GM12874 (cell line): ENCODE measurements around the gene ATP1B1.
A peak's percentile ranks its signal among the peaks of the same experiment; 100 is the strongest.

Source experiments
- TF ChIP-seq, protein P1 (sequence below): IDR thresholded peaks from 2 replicates; pipeline ENCODE4 v1.5.1; 2011; ENCODE audit warnings: low read depth, mild to moderate bottlenecking, control low read depth, low read length, moderate library complexity; ENCODE audit not compliant: insufficient read depth

The ATP1B1 gene

GRCh38 chr1:169070958-169071357, 35.5 kb upstream of the ATP1B1 start:
- TF ChIP-seq, protein P1, sequence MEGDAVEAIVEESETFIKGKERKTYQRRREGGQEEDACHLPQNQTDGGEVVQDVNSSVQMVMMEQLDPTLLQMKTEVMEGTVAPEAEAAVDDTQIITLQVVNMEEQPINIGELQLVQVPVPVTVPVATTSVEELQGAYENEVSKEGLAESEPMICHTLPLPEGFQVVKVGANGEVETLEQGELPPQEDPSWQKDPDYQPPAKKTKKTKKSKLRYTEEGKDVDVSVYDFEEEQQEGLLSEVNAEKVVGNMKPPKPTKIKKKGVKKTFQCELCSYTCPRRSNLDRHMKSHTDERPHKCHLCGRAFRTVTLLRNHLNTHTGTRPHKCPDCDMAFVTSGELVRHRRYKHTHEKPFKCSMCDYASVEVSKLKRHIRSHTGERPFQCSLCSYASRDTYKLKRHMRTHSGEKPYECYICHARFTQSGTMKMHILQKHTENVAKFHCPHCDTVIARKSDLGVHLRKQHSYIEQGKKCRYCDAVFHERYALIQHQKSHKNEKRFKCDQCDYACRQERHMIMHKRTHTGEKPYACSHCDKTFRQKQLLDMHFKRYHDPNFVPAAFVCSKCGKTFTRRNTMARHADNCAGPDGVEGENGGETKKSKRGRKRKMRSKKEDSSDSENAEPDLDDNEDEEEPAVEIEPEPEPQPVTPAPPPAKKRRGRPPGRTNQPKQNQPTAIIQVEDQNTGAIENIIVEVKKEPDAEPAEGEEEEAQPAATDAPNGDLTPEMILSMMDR: 0 out of 2 replicates have a peak, but pooled peaks have one; percentile 9

GRCh38 chr1:169072945-169073725, 33.4 kb upstream of the ATP1B1 start:
- TF ChIP-seq, protein P1: no peak

DNA sequence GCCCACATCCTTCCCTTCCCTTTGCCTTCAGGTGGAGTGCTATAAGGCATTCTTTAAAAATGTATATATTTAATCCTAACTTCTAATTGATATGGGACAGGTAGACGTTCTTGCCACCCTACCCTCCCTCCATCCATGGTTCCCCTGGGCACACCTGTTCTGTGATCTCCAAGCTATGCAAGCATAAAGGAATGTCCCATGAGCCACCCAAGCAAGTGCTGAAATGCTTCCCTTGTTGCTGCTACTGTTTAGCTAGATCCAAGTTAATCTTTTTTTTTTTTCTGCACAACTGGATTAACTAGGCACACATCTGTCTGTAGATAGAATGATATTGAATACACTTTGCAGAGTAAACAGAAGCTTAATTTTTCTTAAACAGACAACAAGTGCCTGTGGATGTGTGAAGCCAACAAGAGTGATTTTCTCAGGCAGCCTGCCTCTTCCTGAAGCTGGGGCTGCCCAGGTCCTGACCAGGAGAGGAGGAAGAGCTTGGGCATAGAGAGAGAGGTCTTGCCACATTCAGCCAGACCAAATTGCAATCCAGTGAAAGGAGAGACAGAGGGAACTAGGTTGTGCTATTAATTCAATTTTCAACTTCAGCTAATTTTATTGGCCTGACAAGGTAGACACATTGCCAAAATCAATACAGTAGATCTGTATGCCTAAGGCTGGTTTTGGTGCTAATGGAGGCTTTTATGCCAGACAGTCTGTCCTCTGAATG, 28.2 kb upstream of the ATP1B1 start:
- TF ChIP-seq, protein P1: no peak

GRCh38 chr1:169081503-169082123, 24.9 kb upstream of the ATP1B1 start:
- TF ChIP-seq, protein P1: no peak

- TF ChIP-seq, protein P1: no peak
Observed at GRCh38 chr1:169085911-169086310, 20.6 kb upstream of the ATP1B1 start.

DNA sequence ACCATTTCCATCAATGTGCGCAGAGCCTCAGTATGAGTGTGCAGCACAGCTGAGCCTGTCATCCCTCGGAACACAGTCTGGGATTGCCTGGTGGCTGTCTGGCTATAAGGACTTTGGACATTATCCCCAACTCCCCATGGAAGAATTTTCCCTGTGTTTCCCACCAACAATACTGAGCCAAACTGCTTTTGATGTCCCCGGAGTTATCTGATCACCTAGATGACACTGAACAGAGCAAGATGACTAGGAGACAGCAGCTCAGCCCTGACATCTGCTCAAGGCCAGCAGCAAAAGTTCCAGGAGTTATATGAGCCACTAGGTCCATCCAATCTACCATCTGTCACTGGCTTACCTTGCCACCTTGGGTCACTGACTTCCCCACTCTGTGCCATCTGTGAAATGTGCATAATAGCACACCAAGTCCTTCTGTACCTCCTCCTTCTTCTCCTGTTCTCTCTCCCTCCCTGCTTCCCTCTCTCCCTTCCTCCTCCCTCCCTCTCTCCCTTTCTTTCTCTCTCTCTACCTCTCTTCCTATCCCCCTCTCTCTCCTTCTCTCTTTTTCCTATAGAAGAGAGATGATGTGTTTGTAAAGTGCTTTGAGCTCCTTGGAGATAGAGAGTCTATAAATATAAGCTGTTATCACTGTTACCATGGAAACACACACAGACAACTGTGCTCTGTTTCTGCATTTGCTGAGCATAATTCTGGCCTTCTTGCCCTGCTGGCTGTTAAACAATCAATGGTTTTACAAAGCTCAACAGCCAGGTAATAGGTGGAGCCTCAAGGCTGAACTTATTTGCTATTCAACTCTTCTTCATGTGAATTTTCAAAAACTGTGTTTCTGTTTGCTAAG, 19.7 kb upstream of the ATP1B1 start:
- TF ChIP-seq, protein P1: no peak

GRCh38 chr1:169087876-169088275, 18.6 kb upstream of the ATP1B1 start:
- TF ChIP-seq, protein P1: no peak
